Tibial nerve (tissue), 3 donors: Measurements from ENCODE around the gene ATG14.

Source experiments
- POLR2A ChIP-seq, 2 donors: fragments of 450-650 bp; IDR thresholded peaks; one replicate each; pipeline ENCODE4 v1.6.1; 2017; ENCODE audit warnings: antibody characterized with exemption in 2 of 2, mild to moderate bottlenecking in 2 of 2, moderate library complexity in 2 of 2
- TF ChIP-seq, protein P1 (sequence below), 5 experiments: fragments of 200-600 bp in 3 of 5; fragments of 450-650 bp in 2 of 5; sonication (generic) in 3 of 5; IDR thresholded peaks; one replicate each; pipeline ENCODE4 v1.5.1; 2016 to 2019; ENCODE audit warnings: antibody characterized with exemption in 5 of 5, mild to moderate bottlenecking in 3 of 5, moderate library complexity in 2 of 5

DNA sequence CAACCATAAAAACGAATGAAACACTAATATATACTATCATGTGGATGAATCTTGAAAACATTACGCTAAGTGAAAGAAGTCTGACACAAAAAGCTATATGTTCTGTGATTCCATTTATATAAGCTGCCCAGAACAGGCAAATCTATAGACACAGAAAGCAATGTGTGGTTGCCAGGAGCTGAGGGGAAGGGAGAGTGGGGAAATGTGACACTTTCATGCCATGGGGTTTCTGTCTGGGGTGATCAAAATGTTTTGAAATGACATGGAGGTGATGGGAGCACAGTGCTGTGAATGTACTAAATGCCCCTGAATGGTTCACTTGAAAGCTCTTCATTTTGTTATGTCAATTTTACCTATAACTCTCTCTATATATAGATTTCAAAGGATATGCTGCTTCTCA is 30.1 kb downstream of the ATG14 start:
- TF ChIP-seq, protein P1, sequence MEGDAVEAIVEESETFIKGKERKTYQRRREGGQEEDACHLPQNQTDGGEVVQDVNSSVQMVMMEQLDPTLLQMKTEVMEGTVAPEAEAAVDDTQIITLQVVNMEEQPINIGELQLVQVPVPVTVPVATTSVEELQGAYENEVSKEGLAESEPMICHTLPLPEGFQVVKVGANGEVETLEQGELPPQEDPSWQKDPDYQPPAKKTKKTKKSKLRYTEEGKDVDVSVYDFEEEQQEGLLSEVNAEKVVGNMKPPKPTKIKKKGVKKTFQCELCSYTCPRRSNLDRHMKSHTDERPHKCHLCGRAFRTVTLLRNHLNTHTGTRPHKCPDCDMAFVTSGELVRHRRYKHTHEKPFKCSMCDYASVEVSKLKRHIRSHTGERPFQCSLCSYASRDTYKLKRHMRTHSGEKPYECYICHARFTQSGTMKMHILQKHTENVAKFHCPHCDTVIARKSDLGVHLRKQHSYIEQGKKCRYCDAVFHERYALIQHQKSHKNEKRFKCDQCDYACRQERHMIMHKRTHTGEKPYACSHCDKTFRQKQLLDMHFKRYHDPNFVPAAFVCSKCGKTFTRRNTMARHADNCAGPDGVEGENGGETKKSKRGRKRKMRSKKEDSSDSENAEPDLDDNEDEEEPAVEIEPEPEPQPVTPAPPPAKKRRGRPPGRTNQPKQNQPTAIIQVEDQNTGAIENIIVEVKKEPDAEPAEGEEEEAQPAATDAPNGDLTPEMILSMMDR (IDR thresholded peaks at IDR 0.05) = no peak
- no peak for TF ChIP-seq POLR2A (IDR thresholded peaks at IDR 0.05)
